HG02938 (cell line): ENCODE measurements around the gene SYT14.
"Not testable (repeated sequence)": the region's sequence is repeated elsewhere in the genome, so short reads cannot be mapped to it uniquely, and the experiment has no call there.

Experiments
- ATAC-seq: cut with Tn5 transposase; IDR thresholded peaks from one replicate; pipeline ENCODE4 v1.9.1; 2021; ENCODE audit warnings: mild to moderate bottlenecking, moderate library complexity; ENCODE audit not compliant: unreplicated experiment

Gene SYT14

DNA sequence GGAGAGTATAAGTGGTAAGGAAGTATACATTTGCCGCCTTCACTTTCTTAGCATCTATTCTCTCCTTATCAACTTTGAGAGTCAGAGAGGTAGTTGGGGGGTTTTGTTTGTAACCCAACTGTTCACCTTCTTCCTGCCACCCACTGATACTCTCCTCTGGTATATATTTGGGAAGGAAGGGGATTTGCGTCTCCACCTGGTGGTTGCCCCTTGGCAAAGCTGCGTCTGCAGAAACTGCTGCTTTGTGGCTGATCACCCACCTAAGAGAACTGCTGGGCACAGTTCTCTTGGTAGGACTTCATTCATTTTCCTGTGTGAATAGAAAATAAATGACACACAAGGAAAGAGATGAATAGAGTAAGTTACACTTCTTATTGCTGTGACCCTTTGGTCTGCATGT lies 87.0 kb downstream of the SYT14 start:
- no peak for ATAC-seq

DNA sequence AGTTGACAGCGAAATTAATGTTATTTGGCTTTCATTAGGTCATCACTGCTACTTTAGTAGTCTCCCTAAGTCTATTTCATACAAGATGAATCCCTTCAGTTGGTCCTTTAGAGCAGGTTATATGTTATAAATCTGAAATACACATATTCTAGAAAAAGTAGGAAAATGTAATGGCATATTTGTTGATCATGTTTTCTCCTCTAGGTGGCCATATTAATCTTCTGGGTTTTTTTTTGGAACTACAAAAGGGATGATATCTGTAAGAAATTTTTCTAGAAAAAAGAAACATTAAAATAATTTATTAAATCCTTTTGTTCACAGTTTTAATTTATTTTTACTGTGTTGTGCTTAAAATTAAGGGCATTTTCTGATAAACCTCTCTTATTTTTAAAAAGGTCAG lies 87.9 kb downstream of the SYT14 start:
- ATAC-seq, result no peak

DNA sequence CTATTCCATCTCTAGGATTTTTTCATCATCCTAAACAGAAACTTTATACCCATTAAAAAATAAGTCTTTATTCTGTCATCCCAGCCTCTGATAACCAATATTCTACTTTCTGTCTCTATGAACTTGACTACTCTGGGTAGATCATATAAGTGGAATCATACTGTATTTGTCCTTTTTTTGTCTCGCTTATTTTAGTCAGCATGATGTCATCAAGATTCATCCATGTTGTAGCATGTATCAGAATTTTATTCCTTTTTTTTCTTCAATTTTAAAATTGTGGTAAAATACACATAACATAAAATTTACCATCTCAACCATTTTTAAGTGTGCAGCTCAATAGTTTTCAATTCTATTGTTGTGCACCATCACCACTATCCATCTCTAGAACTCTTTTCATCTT lies 90.0 kb downstream of the SYT14 start:
- ATAC-seq, result no peak

DNA sequence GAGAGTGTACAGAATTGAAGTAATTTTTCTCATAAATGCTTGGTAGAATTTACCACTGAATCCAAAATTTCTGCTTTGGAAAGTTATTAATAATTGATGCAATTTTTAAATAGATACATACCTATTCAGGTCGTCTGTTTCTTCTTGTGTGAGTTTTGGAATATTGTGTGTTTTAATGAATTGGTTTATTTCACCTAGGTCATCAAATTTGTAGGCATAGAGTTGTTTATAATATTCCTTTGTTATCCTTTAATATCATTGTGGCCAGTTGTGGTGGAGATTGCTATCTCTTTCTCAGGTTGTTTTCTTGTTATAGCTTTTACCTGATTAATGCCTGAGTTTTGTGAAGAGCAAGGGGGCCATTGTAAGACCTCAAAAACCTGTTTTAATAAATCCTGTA lies 93.5 kb downstream of the SYT14 start:
- no peak for ATAC-seq

DNA sequence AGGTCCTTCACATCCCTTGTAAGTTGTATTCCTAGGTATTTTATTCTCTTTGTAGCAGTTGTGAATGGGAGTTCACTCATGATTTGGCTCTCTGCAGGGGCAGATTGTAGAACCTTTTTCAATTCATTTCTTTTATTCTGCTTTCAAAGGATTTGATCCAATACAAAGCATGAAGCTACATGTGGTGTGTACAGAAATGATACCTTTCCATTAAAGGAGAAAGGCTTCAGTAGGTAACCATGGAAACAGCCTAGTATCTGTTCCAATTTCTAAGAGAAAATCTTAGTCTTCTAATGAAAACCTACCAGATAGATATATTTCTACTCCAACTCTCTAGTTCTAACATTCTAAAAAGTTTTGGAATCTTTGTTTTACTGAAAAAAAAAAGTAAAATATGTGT lies 105.0 kb downstream of the SYT14 start:
- ATAC-seq, result no peak

DNA sequence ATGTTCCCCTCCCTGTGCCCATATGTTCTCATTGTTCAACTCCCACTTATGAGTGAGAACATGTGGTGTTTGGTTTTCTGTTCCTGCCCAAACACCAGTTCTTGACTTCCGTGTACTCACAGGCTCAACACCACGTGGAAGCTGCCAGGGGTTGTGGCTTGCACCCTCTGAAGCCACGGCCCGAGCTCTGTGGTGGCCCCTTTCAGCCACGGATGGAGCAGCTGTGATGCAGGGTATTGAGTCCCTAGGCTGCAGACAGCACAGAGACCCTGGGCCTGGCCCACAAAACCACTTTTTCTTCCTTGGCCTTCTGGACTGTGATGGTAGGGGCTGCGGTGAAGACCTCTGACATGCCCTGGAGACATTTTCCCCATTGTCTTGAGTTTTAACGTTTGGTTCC lies 111.6 kb downstream of the SYT14 start:
- ATAC-seq, result no peak

DNA sequence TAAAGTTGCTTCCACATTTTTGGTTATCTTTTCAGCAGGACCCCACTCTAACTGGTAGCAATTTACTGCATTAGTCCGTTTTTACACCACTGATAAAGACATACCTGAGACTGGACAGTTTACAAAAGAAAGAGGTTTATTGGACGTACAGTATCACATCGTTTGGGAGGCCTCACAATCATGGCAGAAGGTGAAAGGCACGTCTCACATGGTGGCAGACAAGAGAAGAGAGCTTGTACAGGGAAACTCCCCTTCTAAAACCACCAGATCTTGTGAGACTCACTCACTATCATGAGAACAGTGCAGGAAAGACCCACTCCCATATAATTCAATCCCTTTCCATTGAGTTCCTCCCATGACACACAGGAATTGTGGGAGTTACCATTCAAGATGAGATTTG lies 112.5 kb downstream of the SYT14 start:
- ATAC-seq, result not testable (repeated sequence)

DNA sequence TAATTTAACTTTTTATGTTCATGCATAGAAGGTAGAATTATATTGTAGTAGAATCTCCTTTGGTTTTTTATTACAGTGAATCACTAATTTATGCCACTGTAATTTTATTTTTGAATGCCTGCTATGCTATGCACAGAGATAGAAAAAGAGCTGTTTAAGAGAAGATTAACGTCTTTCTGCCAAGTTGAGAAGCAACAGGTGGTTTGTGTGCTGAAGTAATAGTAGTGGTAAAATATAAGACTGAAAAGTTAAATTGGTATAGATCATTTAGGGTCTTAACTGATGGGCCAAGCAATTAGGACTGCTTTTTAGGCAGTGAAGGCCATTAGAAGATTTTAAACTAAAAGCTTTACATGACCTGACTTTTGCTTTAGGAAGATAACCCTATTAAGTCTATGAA lies 115.1 kb downstream of the SYT14 start:
- no peak for ATAC-seq

DNA sequence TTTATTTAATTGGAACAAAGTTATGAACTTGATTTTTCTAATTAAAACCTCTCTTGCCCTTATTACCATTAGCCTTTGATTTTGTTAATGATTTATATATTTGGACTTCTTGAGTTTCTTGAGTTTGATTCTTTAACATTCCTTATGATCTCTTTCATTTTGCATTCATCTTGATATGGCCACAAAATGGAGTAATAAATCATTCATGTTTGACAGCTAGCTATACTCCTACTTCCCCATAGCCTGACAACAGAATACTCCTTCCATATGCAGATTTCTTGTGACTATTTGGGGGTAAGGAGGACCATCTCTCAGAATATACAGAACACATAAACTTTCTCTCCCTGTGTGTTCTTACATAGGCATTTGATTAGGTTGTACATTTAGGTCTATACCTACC lies 119.6 kb downstream of the SYT14 start:
- no peak for ATAC-seq

DNA sequence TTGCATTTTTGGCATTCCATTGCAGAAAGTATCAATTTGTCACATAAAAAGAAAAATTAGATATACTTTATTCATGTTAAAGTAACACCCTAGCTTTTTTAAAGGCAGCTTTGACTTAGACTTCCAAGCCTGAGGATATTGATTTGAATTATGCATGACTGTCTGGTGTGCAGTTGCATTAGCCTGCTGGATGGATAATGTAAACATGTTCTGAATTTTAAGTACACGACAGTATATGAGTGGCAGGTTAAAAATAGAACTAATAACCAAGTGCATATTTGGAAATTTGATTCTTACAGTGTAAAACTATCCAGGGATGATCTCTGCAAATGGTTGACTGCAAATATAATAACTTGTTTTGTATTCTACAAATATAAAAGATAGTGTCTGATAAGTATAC lies 124.0 kb downstream of the SYT14 start:
- no peak for ATAC-seq

DNA sequence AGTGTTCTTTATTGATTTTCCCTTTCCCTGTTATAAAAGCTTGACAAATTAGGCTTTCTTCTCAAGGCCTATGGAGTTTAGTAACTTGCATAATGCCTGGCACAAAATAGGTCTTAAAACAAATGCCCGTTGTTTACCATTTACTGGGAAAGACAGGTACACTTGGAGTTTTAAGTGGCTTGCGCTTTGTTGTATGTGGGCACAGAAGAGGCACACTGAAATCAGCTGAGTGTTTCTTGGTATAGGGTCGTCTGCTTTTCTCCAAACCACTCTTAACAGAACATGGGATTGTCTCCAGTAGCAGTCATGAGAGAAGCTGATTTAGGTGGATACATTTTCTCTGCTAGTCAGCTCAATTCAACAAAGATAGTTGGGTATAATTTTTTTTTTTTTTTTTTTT lies 132.5 kb downstream of the SYT14 start:
- no peak for ATAC-seq

DNA sequence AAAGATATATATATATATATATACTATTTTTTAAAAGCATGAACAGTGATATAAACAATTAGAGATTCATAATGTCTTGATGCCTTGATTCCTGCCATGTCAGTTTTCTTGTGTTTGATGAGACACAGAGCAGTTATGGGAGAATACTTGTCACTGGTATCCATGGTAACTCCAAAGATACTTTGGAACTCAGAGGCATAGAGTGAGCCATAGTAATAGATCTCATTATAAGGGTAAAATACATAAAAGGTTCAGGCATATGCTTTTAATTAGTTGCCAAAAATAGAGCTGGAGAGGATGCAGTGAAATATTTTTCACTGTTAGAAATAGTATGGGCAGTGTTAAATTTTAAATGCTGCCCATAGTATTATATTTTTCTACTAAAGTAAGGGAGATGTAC lies 134.1 kb downstream of the SYT14 start:
- no peak for ATAC-seq

DNA sequence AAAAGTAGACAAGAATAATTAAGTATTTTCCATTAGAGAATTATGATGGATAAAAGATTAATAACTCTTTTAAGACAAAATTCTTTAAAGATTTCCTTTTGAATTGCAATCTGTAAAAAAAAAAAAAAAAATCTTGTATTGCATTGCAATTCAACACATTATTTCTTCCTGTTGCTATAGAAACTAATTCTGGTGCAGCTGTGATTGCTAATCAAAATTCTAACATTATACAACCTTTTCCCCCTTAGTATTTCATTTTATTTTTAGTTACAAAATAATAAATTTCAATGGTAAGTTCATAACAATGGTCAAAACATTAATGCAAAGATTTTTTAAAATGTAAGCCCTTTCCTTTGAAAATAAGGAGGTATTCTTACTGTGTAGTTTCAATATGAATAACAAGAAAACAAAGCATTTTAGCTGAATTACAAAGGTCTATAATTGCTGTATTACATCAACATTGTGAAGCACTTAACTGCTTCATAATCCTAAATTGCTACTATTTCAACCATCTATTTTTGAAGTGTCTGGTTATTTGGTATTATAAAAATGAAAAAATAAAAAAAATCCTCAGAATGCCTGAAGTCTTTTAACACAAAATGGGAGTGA lies 135.0 kb downstream of the SYT14 start:
- no peak for ATAC-seq

DNA sequence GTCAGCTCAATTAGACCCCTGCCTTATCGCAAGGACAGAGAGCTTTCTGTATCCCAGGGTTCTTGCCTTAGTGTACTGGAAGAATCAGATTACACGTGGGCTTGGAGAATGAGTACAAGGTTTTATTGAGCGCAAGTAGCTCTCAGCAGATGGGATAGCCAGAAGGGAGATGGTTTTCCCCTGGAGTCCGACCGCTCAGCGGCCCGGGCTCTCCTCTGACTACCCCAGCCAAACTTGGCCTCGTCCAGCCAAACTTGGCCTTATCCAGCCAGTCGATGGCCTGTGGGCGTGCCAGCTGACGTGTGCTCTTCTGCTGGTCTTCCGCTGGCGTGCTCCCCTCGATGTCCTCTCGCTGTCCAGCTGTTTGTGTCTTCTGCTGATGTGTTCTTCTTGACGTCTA lies 136.9 kb downstream of the SYT14 start:
- ATAC-seq, result no peak

DNA sequence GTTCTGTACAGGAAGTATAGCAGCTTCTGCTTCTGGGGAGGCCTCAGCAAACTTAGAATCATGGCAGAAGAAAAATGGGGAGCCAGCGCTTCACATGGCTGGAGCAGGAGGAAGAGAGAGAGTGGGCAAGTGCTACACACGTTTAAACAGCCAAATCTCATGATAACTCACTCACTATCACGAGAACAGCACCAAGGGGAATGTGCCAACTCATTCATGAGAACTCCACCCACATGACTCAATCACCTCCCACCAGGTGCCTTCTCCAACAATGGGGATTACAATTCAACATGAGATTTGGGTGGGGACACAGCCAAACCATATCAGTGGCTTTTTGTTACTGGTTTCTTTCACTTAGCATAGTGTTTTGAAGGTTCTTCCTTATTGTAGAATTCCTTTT lies 138.6 kb downstream of the SYT14 start:
- no peak for ATAC-seq

DNA sequence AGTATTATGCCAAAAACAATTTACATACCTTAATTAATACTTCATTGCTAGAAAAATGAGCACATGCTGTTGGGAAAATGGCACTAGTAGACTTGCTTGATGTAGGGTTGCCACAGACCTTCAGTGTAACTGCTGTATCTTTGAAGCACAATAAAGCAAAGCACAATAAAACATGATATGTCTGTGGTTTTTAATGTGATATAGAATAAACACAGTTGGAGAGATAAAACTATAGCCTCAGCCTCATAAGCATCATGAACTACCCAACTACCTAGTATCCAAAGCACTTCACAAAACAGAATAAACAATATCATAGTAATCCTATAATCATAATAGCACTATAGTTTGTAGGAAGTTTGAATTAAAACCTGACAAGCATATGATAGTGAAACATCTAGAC lies 143.5 kb downstream of the SYT14 start:
- ATAC-seq, result no peak

DNA sequence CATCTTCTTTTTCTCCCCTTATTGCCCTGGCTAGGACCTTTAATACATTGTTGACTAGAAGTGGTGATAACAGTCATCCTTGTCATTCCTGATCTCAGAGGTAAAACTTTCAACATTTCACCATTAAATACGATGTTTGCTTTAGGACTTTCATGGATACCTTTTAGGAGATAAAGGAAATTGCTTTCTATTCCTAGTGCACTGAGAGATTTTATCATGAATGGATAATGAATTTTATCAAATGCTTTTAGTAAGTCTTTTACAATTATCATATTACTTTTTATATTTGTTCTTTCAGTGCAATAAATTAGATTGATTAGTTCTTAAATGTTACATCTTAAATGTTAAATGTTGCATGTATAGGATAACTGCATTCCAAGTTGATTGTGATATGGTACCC lies 147.3 kb downstream of the SYT14 start:
- ATAC-seq, result no peak

DNA sequence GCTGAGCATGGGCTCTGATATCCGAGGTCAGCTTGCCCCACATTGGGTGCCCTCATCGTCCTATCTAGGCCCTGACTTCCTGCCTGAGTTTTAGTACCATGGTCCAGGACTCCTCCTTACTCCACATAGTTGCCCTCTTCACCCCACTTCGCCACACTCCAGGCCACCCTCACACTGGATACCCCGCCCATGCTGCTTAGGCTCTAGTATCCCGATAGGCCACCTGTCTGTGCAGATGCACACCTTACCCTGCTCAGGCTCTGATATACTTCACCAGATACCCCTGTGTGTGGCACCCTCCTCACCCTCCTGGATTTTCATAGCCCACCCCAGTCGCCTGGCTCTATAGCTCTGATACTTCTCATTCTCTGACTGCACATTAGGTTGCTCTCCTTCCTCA lies 149.0 kb downstream of the SYT14 start:
- no peak for ATAC-seq

DNA sequence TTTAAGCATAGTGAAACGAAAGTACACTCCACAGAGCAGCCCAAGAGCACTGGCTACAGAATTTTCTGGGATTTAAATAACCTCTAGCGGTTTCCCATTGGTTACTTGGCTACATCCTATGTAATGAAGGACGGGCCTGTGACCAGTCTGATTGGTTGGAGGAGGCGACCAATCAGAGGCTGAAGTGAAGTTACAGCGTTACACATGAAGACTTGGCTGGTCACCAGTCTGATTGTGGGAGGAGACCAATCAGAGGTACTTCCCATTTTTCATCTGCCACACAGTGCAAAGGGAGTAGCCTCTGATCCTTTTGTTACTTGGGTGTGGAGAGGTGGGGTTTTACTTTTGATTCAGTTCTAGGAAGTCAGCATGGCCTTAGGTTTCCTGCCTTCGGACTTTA lies 151.8 kb downstream of the SYT14 start:
- ATAC-seq, result no peak

DNA sequence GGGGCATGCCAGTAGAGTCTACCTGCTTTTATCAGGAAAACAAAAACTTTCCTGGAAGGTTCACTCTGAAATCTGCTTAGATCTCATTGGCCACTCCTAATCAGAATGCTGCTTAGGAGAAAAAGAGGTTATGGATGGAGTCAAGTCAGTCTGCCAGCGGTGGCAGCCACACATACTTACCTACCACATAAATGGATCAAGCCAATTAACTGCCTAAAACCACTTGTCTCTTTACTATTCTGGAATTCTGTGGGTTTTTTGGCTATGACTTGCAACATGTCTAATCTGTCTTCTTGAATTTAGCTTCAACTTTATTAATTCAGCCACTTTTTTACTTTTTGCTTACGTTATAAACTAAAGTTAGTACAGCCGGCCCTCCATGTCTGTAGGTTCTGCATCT lies 154.3 kb downstream of the SYT14 start:
- no peak for ATAC-seq

DNA sequence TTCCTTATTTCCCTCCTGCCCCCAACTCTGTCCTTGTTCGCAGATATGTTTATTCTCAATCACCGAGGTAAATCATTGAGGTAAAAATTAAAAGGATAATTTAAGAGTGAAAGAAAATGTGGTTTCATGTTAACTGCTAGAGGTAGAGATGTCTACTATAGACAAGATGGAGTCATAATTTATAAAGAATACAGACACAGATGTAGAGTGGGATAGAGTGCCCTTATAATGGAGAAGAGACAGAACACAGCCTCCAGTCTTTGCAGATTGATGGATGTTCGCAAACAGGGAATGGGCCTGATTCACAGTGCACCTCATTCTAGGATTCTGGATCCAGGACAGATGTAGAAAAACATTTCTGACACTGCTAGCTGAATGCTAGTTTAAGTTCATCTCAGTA lies 155.4 kb downstream of the SYT14 start:
- no peak for ATAC-seq

DNA sequence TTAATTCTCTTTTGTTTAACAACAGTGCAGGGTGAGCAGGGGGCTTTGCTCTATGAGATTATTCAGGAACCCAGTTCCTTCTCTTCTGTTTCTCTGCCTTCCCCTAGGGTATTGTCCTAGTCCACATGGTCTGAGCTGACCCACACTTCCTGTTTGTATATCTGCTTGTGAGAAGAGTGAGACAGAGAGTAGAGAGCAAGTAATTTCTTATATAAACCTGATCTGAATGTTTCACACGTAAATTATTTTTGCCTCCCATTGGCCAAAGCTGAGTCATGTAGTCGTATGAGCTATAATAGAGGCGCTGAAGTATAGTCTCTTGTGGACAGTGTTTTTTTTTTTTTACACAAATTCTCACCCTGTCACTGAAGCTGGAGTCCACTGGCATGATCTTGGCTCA lies 160.3 kb downstream of the SYT14 start:
- ATAC-seq, result no peak

DNA sequence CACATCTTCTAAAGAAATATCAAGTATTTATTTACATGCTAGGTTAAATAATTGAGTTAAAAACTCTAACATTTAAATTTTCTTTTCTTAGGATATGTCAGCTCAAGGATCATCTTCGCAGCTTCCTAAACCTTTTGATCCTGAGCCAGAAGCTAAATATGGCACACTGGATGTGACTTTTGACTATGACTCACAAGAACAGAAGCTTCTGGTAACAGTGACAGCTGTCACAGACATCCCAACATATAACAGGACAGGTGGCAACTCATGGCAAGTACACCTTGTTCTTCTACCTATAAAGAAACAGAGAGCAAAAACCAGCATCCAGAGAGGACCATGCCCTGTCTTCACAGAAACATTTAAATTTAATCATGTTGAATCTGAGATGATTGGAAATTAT lies 161.9 kb downstream of the SYT14 start:
- ATAC-seq, result no peak

DNA sequence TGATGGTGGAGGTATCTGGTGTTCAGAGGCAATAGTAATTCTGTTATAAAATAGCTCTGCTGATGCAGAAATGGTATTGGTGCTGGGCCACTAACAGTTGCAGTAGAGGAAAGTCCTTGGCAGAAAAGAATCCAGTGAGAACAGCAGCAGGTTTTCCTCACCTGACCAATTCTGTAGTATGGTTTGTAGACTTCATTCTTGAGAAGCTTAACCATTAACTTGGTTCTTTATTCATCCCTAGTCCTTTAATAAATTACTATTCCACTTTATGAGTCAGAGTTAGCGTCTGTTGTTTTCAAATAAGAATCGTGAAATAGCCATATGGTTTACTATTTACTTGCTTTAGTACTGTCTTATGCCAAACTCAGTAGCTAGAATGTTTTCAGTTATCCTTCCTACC lies 166.1 kb downstream of the SYT14 start:
- no peak for ATAC-seq
